ENCODE measurements around the gene TLR2. TPM values are rescaled to one million over a fixed set of nuclear protein-coding genes. Genes with fewer than 3 reads are reported as not detected.

TLR2 gene
- total and polyA plus RNA-seq, 2 of the 4 experiments (the other 2 are of a cell fraction), result under 0.01 to 0.03 TPM

- no peaks in the 10 kb centered on the region for H3K4me1 ChIP-seq (ENCODE audit: control insufficient read depth, insufficient read depth, low read length)
- H3K9me3 ChIP-seq (ENCODE audit: control insufficient read depth, insufficient read depth, low read length), result peaks cover 3% of the 10 kb centered on the region
- ChIA-PET CTCF (interaction anchor here (0.6 kb wide), 1 partner anchor 106 kb away, joined by 3 read pairs; no protein-coding TSS in a partner anchor), POLR2A (ENCODE audit: unreplicated experiment) (no interaction called here)
- dilution Hi-C loops (cut with HindIII; ENCODE audit: low sequenced_read_pairs, unreplicated experiment), result no loop called here
- no peak overlapping the region for H4K5ac ChIP-seq (ENCODE audit: low read depth, low read length)
- no peak overlapping the region for H2BK15ac ChIP-seq (ENCODE audit: low read depth, low read length)
- no peak overlapping the region for H3K4me3 ChIP-seq (ENCODE audit: insufficient read depth, low read depth, low read length)
- H3K36me3 ChIP-seq (ENCODE audit: control insufficient read depth, insufficient read depth, low read length), result no peaks in the 10 kb centered on the region
- in situ Hi-C loops (cut with MboI; ENCODE audit: low sequenced_read_pairs), result no loop called here
- intact Hi-C loops (cut with micrococcal nuclease), result loop anchor here (5.0 kb wide), 1 partner anchor 107 kb away; no protein-coding TSS in a partner anchor
- no peak overlapping the region for H3K18ac ChIP-seq (ENCODE audit: low read depth, low read length)
- WGBS, 2 experiments (ENCODE audit: extremely low coverage in 2 of 2, insufficient read length in 1 of 2), result no CpG with 5 or more reads among the region's 1 CpG
- H3K27ac ChIP-seq (ENCODE audit: insufficient read depth, low read length), result no peak overlapping the region
- no peak overlapping the region for H3K9ac ChIP-seq (ENCODE audit: low read depth, low read length)
- H3K27me3 ChIP-seq (ENCODE audit: control insufficient read depth, insufficient read depth, low read length), result no peaks in the 10 kb centered on the region; the same call in 1 of the 2 replicates
- no peak overlapping the region for H3K56ac ChIP-seq (ENCODE audit: extremely low read depth, insufficient read depth, low read length)
- TF ChIP-seq, protein P1, sequence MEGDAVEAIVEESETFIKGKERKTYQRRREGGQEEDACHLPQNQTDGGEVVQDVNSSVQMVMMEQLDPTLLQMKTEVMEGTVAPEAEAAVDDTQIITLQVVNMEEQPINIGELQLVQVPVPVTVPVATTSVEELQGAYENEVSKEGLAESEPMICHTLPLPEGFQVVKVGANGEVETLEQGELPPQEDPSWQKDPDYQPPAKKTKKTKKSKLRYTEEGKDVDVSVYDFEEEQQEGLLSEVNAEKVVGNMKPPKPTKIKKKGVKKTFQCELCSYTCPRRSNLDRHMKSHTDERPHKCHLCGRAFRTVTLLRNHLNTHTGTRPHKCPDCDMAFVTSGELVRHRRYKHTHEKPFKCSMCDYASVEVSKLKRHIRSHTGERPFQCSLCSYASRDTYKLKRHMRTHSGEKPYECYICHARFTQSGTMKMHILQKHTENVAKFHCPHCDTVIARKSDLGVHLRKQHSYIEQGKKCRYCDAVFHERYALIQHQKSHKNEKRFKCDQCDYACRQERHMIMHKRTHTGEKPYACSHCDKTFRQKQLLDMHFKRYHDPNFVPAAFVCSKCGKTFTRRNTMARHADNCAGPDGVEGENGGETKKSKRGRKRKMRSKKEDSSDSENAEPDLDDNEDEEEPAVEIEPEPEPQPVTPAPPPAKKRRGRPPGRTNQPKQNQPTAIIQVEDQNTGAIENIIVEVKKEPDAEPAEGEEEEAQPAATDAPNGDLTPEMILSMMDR (conservative IDR thresholded peaks at IDR 0.05; ENCODE audit: low read depth, low read length), result peak; percentile 15; the same call in 1 of the 2 replicates
- TF ChIP-seq CEBPB (IDR thresholded peaks at IDR 0.05; ENCODE audit: low read depth, low read length), result no peak
- TF ChIP-seq RFX5 (IDR thresholded peaks at IDR 0.05; ENCODE audit: low read depth, low read length), result no peak
- H3K9me1 ChIP-seq (ENCODE audit: insufficient read depth, low read length), result no peaks in the 10 kb centered on the region
- DNase-seq (no peak), ATAC-seq (ENCODE audit: low read depth) (no peak)
- H2BK120ac ChIP-seq (ENCODE audit: low read depth, low read length), result no peak overlapping the region
- no peak overlapping the region for H2BK20ac ChIP-seq (ENCODE audit: low read depth, low read length)
- H2AK9ac ChIP-seq (replicated peaks; ENCODE audit: low read depth, low read length, poor library complexity), result no peak overlapping the region
- BruUV-seq (replicated peaks), result no TSS peak
- no peak overlapping the region for H2BK5ac ChIP-seq (ENCODE audit: low read depth, low read length, poor library complexity, severe bottlenecking)
- H3K4me2 ChIP-seq (ENCODE audit: low read depth, low read length), result no peak overlapping the region
- H4K91ac ChIP-seq (ENCODE audit: insufficient read depth, low read depth, low read length), result no peak overlapping the region
- no peaks in the 10 kb centered on the region for H4K20me1 ChIP-seq (ENCODE audit: insufficient read depth, low read length)
- H4K8ac ChIP-seq (ENCODE audit: low read depth in 2 of 2, low read length in 2 of 2), result no peak overlapping the region
- H2AK5ac ChIP-seq (ENCODE audit: low read depth, low read length), result no peak overlapping the region
- no peaks in the 10 kb centered on the region for H3K79me1 ChIP-seq (ENCODE audit: low read depth in 1 of 2, low read length in 2 of 2)
- no peak overlapping the region for H2AFZ ChIP-seq (replicated peaks; ENCODE audit: low read length, poor library complexity)
- H3K14ac ChIP-seq (replicated peaks; ENCODE audit: low read depth, low read length), result no peak overlapping the region
- H3K4ac ChIP-seq (ENCODE audit: low read depth, low read length), result no peak overlapping the region
- H3K23ac ChIP-seq (ENCODE audit: low read depth, low read length), result no peak overlapping the region
These were observed 38.9 kb upstream of the TLR2 start for GRCh38 chr4:153645183-153645582.

All from IMR-90 (cell line).